ENCODE data around the gene PMEL.
"Not testable (repeated sequence)": the region's sequence is repeated elsewhere in the genome, so short reads cannot be mapped to it uniquely, and the experiment has no call there.

Gene PMEL

DNA sequence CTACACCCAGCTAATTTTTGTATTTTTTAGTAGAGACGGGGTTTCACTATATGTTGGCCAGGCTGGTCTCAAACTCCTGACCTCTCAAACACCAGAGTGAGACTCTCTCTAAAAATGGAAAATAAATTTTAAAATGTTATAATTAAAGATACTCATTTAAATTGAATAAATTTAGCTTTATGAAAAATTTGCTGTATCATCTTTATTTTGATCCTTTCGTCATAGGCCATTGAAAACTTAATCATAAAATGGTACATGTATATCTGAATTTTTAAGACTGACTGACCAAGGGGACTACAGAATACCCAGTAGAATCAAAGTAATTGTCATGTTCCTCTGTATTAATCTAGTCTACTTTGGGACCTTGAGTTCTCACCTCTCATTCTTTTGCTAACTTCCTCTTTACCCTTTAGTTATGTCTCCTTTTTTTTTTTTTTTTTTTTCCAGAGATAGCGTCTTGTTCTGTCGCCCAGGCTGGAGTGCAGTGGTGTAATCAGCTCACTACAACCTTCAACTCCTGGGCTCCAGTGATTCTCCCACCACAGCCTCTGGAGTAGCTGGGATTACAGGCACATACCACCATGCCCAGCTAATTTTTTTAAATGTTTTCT lies 17.5 kb upstream of the PMEL start:
- no peak for DNase-seq (ENCODE audit: low spot score)

DNA sequence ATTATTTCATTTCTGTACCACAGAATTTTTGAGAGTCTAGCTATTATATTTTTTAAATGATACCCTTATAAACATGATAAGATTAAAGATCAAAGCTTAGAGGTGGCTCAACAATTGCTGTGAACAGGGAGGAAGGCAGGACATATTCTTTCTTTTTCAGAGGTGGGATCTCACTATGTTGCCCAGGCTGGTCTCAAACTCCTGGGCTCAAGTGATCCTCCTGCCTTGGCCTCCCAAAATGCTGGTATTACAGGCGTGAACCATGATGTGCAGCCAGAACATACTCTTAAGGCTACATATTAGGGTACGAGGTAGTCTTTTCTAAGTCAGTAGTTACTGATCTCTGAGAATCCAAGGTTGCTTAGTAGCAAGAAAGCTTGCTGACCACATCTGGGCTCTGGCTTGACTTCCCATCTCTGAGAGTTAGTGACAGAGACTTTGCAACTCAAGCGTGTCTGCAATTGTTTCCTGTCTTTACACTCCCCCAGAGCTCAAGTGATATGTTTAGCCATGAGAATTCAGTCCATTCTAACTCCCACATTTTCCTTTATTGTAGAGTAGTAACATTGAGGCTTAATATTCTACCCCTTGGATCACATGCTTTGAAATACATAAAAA lies 16.6 kb upstream of the PMEL start:
- DNase-seq (ENCODE audit: low spot score), result no peak

DNA sequence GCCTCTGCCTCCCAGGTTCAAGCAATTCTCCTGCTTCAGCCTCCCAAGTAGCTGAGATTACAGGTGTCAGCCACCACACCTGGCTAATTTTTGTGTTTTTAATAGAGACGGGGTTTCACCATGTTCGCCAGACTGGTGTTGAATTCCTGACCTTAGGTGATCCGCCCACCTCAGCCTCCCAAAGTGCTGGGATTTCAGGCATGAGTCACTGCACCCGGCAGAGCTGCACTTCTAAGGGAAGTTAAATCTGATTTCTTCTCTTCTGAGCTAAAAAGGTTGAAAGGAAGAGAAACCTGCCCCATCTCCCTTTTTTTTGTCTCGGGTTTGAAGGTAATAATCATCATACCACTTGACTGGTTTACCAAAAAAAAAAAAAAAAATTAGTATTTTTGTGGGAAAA lies 16.0 kb upstream of the PMEL start:
- not testable (repeated sequence) for DNase-seq (ENCODE audit: low spot score)

DNA sequence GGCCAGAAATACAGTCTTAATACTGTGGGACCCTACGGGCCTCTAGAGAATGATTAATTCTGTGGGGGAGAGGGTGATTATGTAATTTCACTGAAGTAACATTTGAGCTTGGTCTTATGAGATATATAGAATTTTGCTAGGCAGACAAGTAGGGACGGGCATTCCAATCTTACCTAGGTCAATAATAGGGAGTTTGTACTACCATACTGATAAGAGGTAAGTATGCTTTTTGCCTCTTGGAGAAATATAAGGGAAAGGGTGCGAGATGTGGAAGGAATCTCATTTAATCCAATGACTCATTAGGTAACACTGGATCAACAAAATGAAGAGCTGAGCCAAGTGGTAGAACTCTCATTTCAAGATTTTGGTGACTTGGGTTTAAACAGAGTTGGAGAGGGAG lies 13.2 kb upstream of the PMEL start:
- no peak for DNase-seq (ENCODE audit: low spot score)

DNA sequence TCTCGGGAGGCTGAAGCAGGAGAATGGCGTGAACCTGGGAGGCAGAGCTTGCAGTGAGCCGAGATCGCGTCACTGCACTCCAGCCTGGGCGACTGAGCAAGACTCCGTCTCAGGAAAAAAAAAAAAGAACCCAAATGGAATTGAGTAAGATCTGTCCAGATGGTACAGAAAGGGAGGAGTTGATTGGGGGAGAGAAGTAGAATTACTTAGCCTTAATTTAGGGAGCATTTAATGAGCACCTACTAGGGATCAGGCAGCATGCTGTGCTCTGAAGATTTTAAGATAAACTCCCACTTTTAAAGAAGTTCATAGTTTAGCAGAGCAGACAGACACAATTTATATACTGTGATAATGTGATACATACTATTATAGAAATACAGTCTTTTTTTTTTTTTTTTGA lies 12.6 kb upstream of the PMEL start:
- DNase-seq (ENCODE audit: low spot score), result no peak

DNA sequence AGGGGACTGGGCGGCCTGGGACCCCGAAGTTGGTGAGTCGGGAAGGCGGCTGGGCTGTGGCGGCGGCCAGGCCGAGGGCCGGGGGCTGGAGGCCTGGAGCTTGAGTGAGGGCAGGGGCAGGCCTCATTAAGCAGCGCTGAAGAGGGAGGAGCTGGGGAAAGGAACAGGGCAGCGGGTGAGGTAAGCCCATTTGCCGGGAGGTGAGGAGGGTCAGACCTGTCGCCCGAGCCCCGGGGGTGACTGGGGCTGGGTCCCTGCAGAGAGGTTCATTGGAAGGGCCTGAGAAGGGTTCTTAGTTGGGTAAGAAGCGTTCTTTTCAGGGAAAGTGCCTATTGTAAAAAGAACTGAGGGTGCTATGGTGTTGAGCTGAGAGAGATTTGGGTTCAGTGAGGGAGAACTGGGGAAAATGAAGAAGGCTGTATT lies 8.5 kb upstream of the PMEL start:
- DNase-seq (ENCODE audit: low spot score), result peak; percentile 48

DNA sequence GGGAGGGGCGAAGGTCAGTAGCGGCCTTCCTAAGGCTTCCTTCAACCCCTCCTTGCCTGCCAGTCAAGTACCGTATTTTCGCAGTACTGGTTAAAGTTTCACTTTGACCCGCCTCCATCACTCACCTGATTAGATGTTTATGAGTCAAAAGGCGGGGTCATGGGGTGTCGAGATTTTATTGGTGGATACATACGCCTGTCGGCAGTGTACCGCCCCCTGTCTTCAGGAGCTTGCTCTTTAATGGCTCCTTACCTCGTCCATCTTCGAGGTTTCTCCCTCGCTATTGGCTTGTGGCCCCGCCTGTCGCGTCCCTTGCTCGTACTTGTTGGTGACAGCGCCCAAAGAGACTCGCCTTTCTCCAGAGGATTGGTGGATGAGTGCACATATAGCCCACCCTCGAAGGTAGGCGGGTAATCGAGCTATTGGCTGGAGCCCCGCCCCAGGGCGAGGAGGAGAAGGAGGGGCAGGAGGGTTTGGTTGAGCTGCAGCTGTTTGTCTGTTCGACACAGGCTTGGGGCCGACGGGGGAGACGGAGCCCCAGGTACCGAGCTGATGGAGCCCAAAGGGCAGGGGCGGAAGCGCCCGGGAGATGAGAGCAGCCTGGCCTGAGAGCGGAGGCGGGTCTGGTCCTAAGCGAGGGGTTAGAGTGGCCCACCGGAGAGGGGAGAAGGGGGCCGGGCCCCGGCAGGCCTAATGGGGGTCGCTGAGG lies 7.9 kb upstream of the PMEL start, which contains the start of gene RAB5B:
Gene RAB5B (plus strand): TSS at position 480 of the 709 bp plus-strand sequence. CDS start 12,883 bp downstream, outside the sequence.
- DNase-seq (ENCODE audit: low spot score), result peak; percentile 100

DNA sequence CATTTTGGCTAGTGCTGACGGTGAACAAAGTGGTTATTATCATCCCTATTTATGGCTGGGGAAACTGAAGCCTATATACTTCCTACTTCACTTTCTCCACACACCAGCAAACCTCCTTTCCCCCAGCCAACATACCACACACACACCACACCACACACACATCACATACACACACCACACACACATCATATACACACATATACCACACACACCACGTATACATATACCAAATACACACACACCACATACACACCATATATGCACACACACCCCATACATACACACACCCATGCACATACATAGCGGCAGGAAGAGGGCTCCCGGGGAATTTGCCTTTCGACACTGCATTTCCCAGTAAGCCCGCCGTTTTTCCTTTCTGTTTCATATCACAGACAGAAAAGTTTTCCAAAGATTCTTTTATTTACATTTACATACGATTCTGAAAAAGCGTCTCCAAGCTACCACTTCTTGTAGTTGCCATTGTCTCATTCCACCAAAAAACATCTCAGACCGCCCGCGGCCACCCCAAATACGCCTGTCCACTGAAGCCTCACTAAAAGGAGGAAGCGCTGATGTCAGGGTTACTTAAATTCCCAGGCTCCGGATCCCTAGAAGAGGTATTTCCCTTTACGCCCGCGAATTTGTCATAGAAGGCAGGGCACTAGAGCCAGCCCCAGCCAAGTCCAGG lies 7.2 kb upstream of the PMEL start:
- peak; percentile 54 for DNase-seq (ENCODE audit: low spot score)

DNA sequence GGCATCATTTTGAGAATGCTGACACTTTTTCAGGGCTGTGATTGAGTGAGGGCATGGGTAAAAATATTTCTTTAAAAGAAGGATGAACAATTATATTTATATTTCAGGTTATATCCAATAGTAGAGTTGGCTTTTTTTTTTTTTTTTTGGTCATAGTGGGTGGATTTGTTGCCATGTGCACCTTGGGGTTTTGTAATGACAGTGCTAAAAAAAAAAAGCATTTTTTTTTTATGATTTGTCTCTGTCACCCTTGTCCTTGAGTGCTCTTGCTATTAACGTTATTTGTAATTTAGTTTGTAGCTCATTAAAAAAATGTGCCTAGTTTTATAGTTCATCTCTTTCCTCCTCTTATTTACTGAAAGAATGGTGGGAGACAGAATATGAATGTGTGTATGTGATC lies 6.6 kb upstream of the PMEL start:
- DNase-seq (ENCODE audit: low spot score), result no peak

DNA sequence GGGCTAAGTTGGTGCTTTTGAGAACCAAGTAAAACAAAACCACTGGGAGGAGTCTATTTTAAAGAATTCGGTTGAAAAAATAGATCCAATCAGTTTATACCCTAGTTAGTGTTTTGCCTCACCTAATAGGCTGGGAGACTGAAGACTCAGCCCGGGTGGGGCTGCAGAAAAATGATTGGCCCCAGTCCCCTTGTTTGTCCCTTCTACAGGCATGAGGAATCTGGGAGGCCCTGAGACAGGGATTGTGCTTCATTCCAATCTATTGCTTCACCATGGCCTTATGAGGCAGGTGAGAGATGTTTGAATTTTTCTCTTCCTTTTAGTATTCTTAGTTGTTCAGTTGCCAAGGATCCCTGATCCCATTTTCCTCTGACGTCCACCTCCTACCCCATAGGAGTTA lies 6.2 kb upstream of the PMEL start:
- peak; percentile 33 for DNase-seq (ENCODE audit: low spot score)

DNA sequence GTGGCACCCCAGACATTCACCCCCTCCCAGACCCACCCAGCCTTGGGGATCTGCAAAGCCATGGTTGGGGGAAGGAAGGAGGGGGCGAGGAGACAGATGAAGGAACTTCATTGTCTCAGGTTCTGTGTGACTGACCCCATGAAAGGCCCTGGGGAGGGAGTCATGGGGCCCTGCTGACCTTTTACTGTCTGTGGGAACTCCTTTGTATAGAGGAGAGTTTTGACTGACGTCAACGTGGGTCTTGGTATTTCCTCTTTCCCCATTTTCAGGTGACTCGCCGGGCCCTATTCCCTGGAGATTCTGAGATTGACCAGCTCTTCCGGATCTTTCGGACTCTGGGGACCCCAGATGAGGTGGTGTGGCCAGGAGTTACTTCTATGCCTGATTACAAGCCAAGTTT lies 4.9 kb upstream of the PMEL start:
- DNase-seq (ENCODE audit: low spot score), result no peak

DNA sequence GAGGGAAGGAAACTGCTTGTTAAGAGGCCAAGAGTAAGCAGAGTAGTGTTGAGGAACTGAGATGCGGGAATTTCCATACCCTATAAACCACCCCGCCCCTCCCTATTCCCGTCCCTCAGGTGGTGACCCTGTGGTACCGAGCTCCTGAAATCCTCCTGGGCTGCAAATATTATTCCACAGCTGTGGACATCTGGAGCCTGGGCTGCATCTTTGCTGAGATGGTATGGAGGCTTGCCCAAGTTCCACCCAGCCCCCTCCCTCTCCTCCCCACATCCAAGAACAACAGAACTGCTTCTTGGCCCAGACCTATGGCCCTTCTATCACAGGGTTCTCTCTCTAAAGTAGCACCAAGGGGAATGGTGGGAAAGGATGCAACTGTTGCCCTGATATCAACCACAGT lies 3.5 kb upstream of the PMEL start:
- no peak for DNase-seq (ENCODE audit: low spot score)

DNA sequence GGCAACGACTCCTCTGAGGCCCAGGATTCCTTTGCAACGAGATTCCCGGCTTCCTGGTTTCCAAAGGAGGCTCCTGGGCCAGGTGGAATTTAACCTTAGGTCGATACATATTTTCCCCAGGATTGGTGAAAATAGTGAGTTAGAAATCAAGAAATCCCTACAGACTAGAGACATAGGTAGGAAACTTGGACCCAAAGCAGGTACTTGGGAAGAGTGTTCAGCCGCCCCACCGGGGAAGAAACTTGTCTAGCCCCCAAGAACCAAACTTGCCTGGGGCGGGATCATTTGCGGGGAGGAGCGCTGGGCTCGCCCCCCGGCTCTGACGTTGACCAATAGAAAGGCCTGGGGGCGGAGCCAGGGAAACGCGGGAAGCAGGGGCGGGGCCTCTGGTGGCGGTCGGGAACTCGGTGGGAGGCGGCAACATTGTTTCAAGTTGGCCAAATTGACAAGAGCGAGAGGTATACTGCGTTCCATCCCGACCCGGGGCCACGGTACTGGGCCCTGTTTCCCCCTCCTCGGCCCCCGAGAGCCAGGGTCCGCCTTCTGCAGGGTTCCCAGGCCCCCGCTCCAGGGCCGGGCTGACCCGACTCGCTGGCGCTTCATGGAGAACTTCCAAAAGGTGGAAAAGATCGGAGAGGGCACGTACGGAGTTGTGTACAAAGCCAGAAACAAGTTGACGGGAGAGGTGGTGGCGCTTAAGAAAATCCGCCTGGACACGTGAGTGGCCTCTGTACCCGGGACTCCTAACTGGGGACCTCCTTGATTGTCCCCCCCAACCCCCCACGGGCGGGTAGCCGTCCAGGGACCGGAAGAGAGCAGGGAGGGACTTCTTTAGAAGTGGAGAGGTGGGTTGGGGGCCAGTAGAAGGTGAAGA lies 803 bp upstream of the PMEL start, which contains the start of gene CDK2:
Gene CDK2 (plus strand): TSS at position 423 of the 874 bp plus-strand sequence. CDS start 179 bp downstream, at position 602.
- peak; percentile 81 for DNase-seq (ENCODE audit: low spot score)

DNA sequence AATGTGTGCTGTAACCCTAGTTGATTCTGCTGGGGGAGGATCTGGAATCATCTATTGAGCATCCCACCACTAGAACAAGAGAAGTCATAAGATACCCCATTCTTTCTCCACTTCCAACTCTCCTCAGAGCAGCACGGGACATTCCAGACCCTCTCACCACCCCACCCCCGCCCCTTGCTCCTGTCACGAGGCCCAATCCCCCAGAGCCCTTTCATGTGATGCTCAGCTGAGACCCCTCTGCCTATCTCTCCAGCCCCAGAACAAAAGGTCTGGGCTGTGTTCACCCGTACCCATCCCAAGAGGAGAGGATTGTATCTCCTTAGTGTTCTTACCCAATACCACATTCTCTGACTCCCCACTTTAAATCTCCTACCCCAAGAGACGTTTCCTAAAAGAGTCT lies 602 bp downstream of the PMEL start:
- no peak for DNase-seq (ENCODE audit: low spot score)

DNA sequence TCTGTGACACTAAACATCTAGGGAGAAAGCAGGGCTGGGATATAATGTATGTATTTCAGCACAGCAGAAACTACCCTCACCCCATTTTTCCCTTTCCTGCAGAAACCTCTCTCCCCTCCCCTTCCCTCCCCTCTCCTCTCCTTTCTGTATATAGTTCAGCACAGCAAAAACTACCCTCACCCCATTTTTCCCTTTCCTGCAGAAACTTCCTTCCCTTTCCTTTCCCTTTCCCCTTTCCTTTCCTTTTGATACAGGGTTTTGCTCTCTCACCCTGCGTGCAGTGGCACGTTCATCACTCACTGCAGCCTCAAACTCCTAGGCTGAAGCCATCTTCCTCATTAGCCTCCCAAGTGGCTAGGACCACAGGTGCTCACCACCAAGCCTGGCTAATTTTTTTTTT lies 2.1 kb downstream of the PMEL start:
- no peak for DNase-seq (ENCODE audit: low spot score)

DNA sequence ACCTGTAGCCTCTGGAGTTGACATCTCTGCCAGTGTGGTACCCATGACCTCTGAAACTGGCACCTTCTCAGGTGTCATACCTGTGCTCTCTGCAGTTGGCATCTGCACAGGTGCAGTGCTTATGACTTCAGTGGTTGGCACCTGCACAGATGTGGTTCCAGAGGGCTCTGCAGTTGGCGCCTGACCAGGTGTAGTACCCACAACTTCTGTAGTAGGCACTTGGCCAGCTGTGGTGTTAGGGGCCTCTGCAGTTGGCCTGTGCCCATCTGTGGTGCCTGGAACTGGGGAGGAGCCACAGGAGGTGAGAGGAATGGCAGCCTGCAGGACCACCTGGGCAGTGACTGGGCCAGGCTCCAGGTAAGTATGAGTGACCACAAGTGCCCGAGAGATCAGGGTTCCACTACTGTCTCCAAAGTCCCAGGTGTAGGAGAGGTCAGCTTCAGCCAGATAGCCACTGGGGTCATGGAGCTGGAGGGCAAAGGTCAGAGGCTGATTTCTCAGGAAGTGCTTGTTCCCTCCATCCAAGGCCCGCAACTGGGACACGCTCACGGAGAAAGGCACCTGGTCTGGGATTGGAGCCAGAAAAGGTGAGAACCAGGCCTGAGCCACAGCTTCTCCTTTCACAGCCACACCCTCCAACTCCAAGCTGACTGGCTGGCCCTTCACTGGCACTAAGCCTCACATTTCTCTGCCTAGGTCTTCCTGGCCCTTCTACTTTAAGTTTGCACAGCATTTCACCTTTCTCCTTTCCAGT lies 8.6 kb downstream of the PMEL start:
- no peak for DNase-seq (ENCODE audit: low spot score)

DNA sequence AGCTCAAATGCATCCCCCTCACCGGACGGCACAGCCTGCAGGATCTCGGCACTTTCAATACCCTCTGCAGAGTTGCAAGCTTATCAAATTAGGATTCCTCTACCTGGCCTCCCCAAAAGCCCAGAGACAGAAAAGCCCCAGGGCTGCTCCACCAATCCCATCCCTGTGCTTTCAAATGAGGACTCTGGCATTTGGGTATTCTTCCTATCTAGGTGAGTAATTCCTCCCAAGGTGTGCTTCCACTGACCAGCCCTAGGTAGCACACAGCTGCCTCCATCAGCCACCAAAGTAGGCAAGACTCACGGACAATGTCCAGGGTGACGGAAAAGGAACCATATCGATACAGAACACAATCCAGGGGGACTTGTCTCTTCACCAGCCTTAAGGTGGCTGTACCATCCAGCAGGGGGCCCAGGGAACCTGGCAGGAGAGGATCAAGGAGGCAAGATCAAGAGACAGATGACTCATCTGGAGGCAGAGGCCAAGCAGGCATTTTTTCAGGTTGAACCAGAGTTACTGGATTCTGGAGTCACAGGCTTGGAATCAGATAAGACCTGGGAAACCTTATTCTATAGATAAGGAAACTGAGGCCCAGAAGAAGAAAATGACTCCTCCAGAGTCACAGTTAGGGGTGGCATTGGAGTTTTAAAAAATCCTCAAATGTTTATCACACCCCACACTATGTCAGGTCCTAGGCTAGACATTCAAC lies 9.9 kb downstream of the PMEL start:
- DNase-seq (ENCODE audit: low spot score), result peak; percentile 69

DNA sequence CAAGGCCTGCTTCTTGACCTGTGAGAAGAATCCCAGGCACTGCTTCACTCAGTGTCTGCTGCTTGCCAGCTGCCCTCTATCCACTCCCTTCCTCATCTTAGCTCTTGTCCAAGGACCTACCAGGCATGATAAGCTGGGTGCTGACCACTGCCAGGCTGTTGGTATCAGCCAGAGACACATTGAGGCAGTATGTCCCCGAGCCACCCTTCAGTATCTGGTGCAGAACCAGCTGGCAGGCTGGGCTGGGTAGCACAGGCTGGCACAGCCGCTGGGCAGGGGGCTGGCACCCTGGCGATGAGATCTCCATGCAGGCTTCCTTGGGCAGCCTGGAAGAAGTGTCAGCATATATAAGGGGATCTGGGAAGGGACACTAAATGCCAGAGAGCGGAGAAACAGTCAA lies 10.5 kb downstream of the PMEL start:
- no peak for DNase-seq (ENCODE audit: low spot score)

DNA sequence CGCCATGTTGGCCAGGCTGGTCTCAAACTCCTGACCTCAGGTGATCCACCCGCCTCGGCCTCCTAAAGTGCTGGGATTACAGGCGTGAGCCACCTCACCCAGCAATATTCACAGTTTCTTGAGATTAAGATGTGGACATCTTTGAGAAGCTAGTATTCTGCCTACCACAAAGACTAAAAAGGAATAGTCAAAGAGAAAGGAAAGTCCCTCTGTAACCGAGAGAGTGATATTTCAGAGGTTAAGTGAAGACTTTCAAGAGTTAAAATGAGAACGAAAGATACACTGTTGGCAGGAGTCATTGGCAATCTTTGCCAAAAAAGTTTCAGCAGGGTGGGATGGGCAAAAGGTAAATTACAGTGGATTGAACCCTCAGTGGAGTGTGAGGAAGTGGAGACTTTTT lies 19.3 kb downstream of the PMEL start:
- DNase-seq (ENCODE audit: low spot score), result no peak

DNA sequence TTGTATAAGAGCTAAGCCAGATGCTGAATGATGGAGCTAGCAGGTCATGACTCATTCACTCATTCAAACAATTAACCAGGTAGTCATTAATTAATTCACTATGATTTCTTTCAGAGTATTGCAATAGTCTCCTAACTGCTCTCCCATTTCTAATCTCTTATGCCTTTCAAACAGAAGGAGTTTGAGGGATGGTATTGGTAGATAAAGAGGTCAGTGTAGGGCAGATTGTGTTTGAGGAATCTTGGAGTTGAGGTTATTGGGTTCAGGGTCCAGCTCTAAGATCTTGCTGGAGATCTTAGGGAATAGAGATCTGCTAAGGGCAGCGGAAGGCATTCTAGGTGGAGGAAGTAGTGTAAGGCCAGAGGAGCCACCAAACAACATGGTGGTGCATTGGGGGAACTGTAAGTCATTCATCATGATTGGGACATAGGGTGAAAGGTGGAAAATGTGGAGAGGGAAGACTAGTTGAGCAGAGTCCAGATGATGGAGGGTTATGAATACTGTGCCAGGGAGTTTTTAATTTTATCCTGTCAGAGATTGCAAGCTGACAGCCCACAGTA lies 23.2 kb downstream of the PMEL start:
- DNase-seq (ENCODE audit: low spot score), result no peak

Measured in SW480 (cell line).